Smooth muscle cell (in vitro differentiated cells): ENCODE data around the gene CFAP251. TPM values are rescaled to one million over a fixed set of nuclear protein-coding genes. Genes with fewer than 3 reads are reported as not detected.
"Not testable (repeated sequence)": the region's sequence is repeated elsewhere in the genome, so short reads cannot be mapped to it uniquely, and the experiment has no call there.

Experiments used
- DNase-seq: peaks from one replicate; lab custom pipeline; 2025; ENCODE audit not compliant: unreplicated experiment; lab: John Stamatoyannopoulos, UW
- H2AFZ ChIP-seq: fragments of 200-600 bp; sonication (generic); 2 replicates; pipeline ENCODE4 v1.6.0; 2016; ENCODE audit warnings: antibody characterized with exemption, low read depth, mild to moderate bottlenecking
- H3F3A ChIP-seq: fragments of 200-600 bp; sonication (generic); 2 replicates; pipeline ENCODE4 v1.6.0; 2017; ENCODE audit warnings: antibody characterized with exemption, low read depth
- H3K27ac ChIP-seq: fragments of 200-600 bp; sonication (generic); 2 replicates; pipeline ENCODE4 v1.5.1; 2016; ENCODE audit warnings: low read depth, mild to moderate bottlenecking
- H3K27me3 ChIP-seq: fragments of 200-600 bp; sonication (generic); 2 replicates; pipeline ENCODE4 v1.6.1; 2016; ENCODE audit warnings: low read depth, mild to moderate bottlenecking
- H3K36me3 ChIP-seq: fragments of 200-600 bp; sonication (generic); 2 replicates; pipeline ENCODE4 v1.5.1; 2016; ENCODE audit warnings: low read depth
- H3K4me1 ChIP-seq: fragments of 200-600 bp; sonication (generic); 2 replicates; pipeline ENCODE4 v1.5.1; 2016; ENCODE audit warnings: low read depth
- H3K4me2 ChIP-seq: fragments of 200-600 bp; sonication (generic); 2 replicates; pipeline ENCODE4 v1.6.0; 2016; ENCODE audit warnings: mild to moderate bottlenecking
- H3K4me3 ChIP-seq: fragments of 200-600 bp; sonication (generic); 2 replicates; pipeline ENCODE4 v1.5.1; 2016; ENCODE audit warnings: mild to moderate bottlenecking
- H3K79me2 ChIP-seq: fragments of 200-600 bp; sonication (generic); 2 replicates; pipeline ENCODE4 v1.6.0; 2016; ENCODE audit warnings: low read depth, mild to moderate bottlenecking
- H3K9ac ChIP-seq: fragments of 200-600 bp; sonication (generic); 2 replicates; pipeline ENCODE4 v1.6.0; 2016; ENCODE audit warnings: low read depth
- H3K9me3 ChIP-seq: fragments of 200-600 bp; sonication (generic); replicated peaks from 2 replicates; pipeline ENCODE4 v1.5.1; 2016; ENCODE audit warnings: low read depth
- H4K20me1 ChIP-seq: fragments of 200-600 bp; sonication (generic); 2 replicates; pipeline ENCODE4 v1.6.0; 2016; ENCODE audit warnings: low read depth
- CTCF ChIP-seq: fragments of 200-600 bp; sonication (generic); IDR thresholded peaks from 2 replicates; pipeline ENCODE4 v1.5.1; 2017; ENCODE audit warnings: borderline replicate concordance, mild to moderate bottlenecking, antibody characterized with exemption; ENCODE audit not compliant: insufficient read depth, poor library complexity, severe bottlenecking
- WGBS: methylation state at CpG from one replicate; pipeline ENCODE4 v1.1.7; 2016; ENCODE audit warnings: low lambda C conversion rate; 5-methylcytosine and 5-hydroxymethylcytosine counted together
- polyA plus RNA-seq: library from polyadenylated mRNA; unstranded; fragments of >200 nt; fragmentation: Nextera tagmentation; extraction: Ambion mirVana; gene quantifications from 2 replicates; pipeline ENCODE4 v1.2.1, GENCODE V29; 2016
- total RNA-seq: library from RNA; depleted of rRNA; stranded (reverse); fragments of >200 nt; gene quantifications from 2 replicates; pipeline ENCODE4 v1.2.3, GENCODE V29; 2014

Gene CFAP251
- total and polyA plus RNA-seq, 2 experiments from 2014 or later: 1.2 to 5.0 TPM

GRCh38 chr12:121883315-121883660, 35.1 kb upstream of the CFAP251 start:
- Histone ChIP-seq H3F3A (peaks cover 4% of the 10 kb centered on the region), H3K4me2 (no peak overlapping the region), H4K20me1 (no peaks in the 10 kb centered on the region), H3K9me3 (no peaks in the 10 kb centered on the region), H3K4me3 (no peak overlapping the region), H3K9ac (no peak overlapping the region), H3K4me1 (no peaks in the 10 kb centered on the region), H3K27me3 (no peaks in the 10 kb centered on the region), H3K36me3 (no peaks in the 10 kb centered on the region), H2AFZ (no peak overlapping the region), H3K79me2 (no peaks in the 10 kb centered on the region), H3K27ac (no peak overlapping the region)
- 90% methylated on average over 4 of the region's 4 CpGs for WGBS
- DNase-seq: no peak
- no peak for TF ChIP-seq CTCF

GRCh38 chr12:121885129-121885528, 33.3 kb upstream of the CFAP251 start:
- not testable (repeated sequence) for H3K9ac ChIP-seq, H3K27ac ChIP-seq, H3K36me3 ChIP-seq, H3F3A ChIP-seq, H3K4me1 ChIP-seq, H3K4me2 ChIP-seq, H3K9me3 ChIP-seq, H3K4me3 ChIP-seq, H2AFZ ChIP-seq, DNase-seq, H3K27me3 ChIP-seq
- H4K20me1 ChIP-seq: peaks cover 11% of the 10 kb centered on the region
- H3K79me2 ChIP-seq: peaks cover 12% of the 10 kb centered on the region
- WGBS: 81% methylated on average over 11 of the region's 11 CpGs

DNA sequence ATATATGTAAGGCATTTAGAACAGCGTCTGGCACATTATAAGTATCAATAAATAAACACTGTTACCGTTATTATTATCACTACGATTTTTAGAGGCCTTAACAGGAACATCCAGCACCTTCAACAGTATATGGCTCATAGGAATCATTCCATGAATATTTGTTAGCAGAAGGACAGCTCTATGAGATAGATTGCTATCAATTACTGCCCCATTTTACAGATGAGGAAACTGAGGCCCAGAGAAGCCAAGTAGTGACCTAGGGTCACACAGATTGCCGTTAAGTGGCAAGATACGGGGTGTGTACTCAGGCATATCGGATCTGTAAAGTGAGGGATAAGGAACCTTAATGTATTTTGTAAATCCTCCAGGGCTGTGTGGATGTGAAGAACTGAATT, 30.3 kb upstream of the CFAP251 start:
- Histone ChIP-seq H3K4me2 (peak overlapping the region; percentile 41), H3K9ac (no peak overlapping the region), H3F3A (peaks cover 4% of the 10 kb centered on the region), H3K27me3 (no peaks in the 10 kb centered on the region), H3K4me1 (peaks cover 8% of the 10 kb centered on the region), H3K79me2 (peaks cover 34% of the 10 kb centered on the region), H3K36me3 (no peaks in the 10 kb centered on the region), H3K27ac (peak overlapping the region; percentile 9), H4K20me1 (peaks cover 16% of the 10 kb centered on the region), H3K9me3 (no peaks in the 10 kb centered on the region), H2AFZ (peak overlapping the region; percentile 3), H3K4me3 (peak overlapping the region; percentile 80)
- DNase-seq: no peak
- TF ChIP-seq CTCF: no peak
- WGBS: 68% methylated on average over 6 of the region's 6 CpGs

DNA sequence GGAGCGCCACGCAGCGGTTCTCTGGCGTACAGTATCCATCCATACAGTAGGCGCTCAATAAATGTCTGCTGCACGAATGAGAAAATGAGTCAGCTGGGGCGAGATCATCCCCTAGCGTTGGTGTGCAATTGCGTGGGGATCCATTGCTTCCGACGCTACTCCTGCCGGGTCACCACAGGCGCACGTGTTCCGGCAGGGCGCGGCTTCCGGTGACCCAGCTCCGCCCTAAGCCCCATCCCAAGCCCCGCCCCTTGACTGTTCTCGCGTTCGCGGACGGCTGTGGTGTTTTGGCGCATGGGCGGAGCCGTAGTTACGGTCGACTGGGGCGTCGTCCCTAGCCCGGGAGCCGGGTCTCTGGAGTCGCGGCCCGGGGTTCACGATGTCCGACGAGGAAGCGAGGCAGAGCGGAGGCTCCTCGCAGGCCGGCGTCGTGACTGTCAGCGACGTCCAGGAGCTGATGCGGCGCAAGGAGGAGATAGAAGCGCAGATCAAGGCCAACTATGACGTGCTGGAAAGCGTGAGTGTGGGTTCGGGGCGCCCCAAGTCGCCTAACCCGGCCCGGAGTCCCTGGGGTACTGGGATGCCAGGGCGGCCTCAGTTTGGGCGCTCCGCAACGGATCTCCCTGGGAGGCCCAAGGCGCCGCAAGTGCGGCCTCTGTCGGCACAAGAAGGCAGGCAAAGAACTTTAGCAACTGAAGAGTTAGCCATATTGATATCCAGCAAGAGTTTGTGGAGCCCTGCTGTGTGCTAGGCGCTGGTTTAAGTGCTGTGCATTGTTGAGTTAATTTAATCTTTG, 29.7 kb upstream of the CFAP251 start, which contains the start of gene PSMD9:
TSS of gene PSMD9 (plus strand) at position 313 of the 796 bp plus-strand sequence. CDS start at position 380, 67 bp downstream.
- Histone ChIP-seq H3F3A (peaks cover 4% of the 10 kb centered on the region), H3K9ac (peak within 1 kb of the TSS; percentile 88), H3K4me3 (peak within 1 kb of the TSS; percentile 80), H3K27ac (peak within 1 kb of the TSS; percentile 88), H3K27me3 (no peaks in the 10 kb centered on the region), H4K20me1 (peaks cover 22% of the 10 kb centered on the region), H3K79me2 (peaks cover 40% of the 10 kb centered on the region), H3K36me3 (no peaks in the 10 kb centered on the region), H3K4me1 (peaks cover 8% of the 10 kb centered on the region), H2AFZ (peak within 1 kb of the TSS; percentile 83), H3K4me2 (peak within 1 kb of the TSS; percentile 89), H3K9me3 (no peaks in the 10 kb centered on the region)
- peak; percentile 64 for TF ChIP-seq CTCF
- peak; percentile 91 for DNase-seq
- 2% methylated on average over 67 of the region's 67 CpGs for WGBS
